SK-N-SH treated with all-trans-retinoic acid at 6 μM for 48 hours (cell line): Measurements from ENCODE around the gene KIAA1217.

Source experiments
- ATAC-seq: fragments of 200-7000 bp; cut with Tn5 transposase; 3 replicates; pipeline ENCODE4 v1.9.1; 2020; ENCODE audit warnings: mild to moderate bottlenecking, moderate library complexity
- ARNTL ChIP-seq: fragments of 450-650 bp; formaldehyde crosslinking; IDR thresholded peaks from 2 replicates; pipeline ENCODE4 v1.5.0; 2020; ENCODE audit warnings: low read depth, mild to moderate bottlenecking, moderate library complexity, borderline replicate concordance
- BACH2 ChIP-seq: fragments of 250-450 bp; sonication (Bioruptor Pico); IDR thresholded peaks from 2 replicates; pipeline ENCODE4 v1.9.0; 2021; ENCODE audit warnings: mild to moderate bottlenecking, borderline replicate concordance
- CSDC2 ChIP-seq: fragments of 250-450 bp; sonication (Bioruptor Pico); IDR thresholded peaks from 2 replicates; pipeline ENCODE4 v1.5.0; 2020; ENCODE audit warnings: mild to moderate bottlenecking, moderate library complexity
- ESRRG ChIP-seq: fragments of 250-450 bp; sonication (Bioruptor Pico); IDR thresholded peaks from 2 replicates; pipeline ENCODE4 v1.6.1; 2021; ENCODE audit warnings: mild to moderate bottlenecking
- GLIS3 ChIP-seq: fragments of 250-450 bp; sonication (Bioruptor Pico); IDR thresholded peaks from 2 replicates; pipeline ENCODE4 v1.5.0; 2020; ENCODE audit warnings: mild to moderate bottlenecking, moderate library complexity
- ISL1 ChIP-seq: fragments of 250-450 bp; sonication (Bioruptor Pico); IDR thresholded peaks from 2 replicates; pipeline ENCODE4 v2.1.2; 2022; ENCODE audit warnings: mild to moderate bottlenecking, moderate library complexity
- OSR1 ChIP-seq: fragments of 250-450 bp; sonication (Bioruptor Pico); IDR thresholded peaks from 2 replicates; pipeline ENCODE4 v1.8.0; 2022; ENCODE audit warnings: moderate library complexity, mild to moderate bottlenecking, inconsistent platforms
- PPARA ChIP-seq: fragments of 250-450 bp; sonication (Bioruptor Pico); IDR thresholded peaks from 2 replicates; pipeline ENCODE4 v1.5.0; 2020; ENCODE audit warnings: mild to moderate bottlenecking, borderline replicate concordance
- RARB ChIP-seq: fragments of 250-450 bp; sonication (Bioruptor Pico); IDR thresholded peaks from 2 replicates; pipeline ENCODE4 v1.8.0; 2021; ENCODE audit warnings: mild to moderate bottlenecking, moderate library complexity
- SNAI2 ChIP-seq: fragments of 250-450 bp; sonication (Bioruptor Pico); IDR thresholded peaks from 2 replicates; pipeline ENCODE4 v1.5.0; 2020; ENCODE audit warnings: mild to moderate bottlenecking, moderate library complexity
- TCF4 ChIP-seq: fragments of 250-450 bp; sonication (Bioruptor Pico); IDR thresholded peaks from 2 replicates; pipeline ENCODE4 v1.8.0; 2021; ENCODE audit warnings: mild to moderate bottlenecking, moderate library complexity, borderline replicate concordance
- TOX ChIP-seq: fragments of 250-450 bp; sonication (Bioruptor Pico); IDR thresholded peaks from 2 replicates; pipeline ENCODE4 v1.8.0; 2021; ENCODE audit warnings: mild to moderate bottlenecking, moderate library complexity, borderline replicate concordance
- ZC3H10 ChIP-seq: fragments of 250-450 bp; sonication (Bioruptor Pico); IDR thresholded peaks from 2 replicates; pipeline ENCODE4 v1.5.1; 2021; ENCODE audit warnings: mild to moderate bottlenecking, moderate library complexity
- ZFP3 ChIP-seq: fragments of 250-450 bp; sonication (Bioruptor Pico); IDR thresholded peaks from 2 replicates; pipeline ENCODE4 v1.5.0; 2020; ENCODE audit warnings: mild to moderate bottlenecking, moderate library complexity
- ZNF565 ChIP-seq: fragments of 450-650 bp; formaldehyde crosslinking; conservative IDR thresholded peaks from 2 replicates; pipeline ENCODE4 v1.5.0; 2020; ENCODE audit warnings: low read depth, mild to moderate bottlenecking, moderate library complexity
- ZNF70 ChIP-seq: fragments of 450-650 bp; formaldehyde crosslinking; IDR thresholded peaks from 2 replicates; pipeline ENCODE4 v1.5.0; 2020; ENCODE audit warnings: mild to moderate bottlenecking, moderate library complexity
- ZNF8 ChIP-seq: fragments of 450-650 bp; formaldehyde crosslinking; IDR thresholded peaks from 2 replicates; pipeline ENCODE4 v1.5.0; 2020; ENCODE audit warnings: mild to moderate bottlenecking, moderate library complexity
- TF ChIP-seq, protein P1 (sequence below): fragments of 250-450 bp; sonication (Bioruptor Pico); IDR thresholded peaks from 2 replicates; pipeline ENCODE4 v1.8.0; 2021; ENCODE audit warnings: low read depth, mild to moderate bottlenecking, moderate library complexity, borderline replicate concordance
- TF ChIP-seq, protein P2 (sequence below): fragments of 250-450 bp; sonication (Bioruptor Pico); IDR thresholded peaks from 2 replicates; pipeline ENCODE4 v1.5.1; 2020; ENCODE audit warnings: low read depth, mild to moderate bottlenecking, moderate library complexity
- TF ChIP-seq, protein P3 (sequence below): fragments of 250-450 bp; sonication (Bioruptor Pico); IDR thresholded peaks from 2 replicates; pipeline ENCODE4 v1.5.1; 2021; ENCODE audit warnings: mild to moderate bottlenecking, moderate library complexity
- TF ChIP-seq, protein P4 (sequence below): fragments of 250-450 bp; sonication (Bioruptor Pico); IDR thresholded peaks from 2 replicates; pipeline ENCODE4 v1.5.0; 2020; ENCODE audit warnings: mild to moderate bottlenecking, moderate library complexity

Gene KIAA1217

DNA sequence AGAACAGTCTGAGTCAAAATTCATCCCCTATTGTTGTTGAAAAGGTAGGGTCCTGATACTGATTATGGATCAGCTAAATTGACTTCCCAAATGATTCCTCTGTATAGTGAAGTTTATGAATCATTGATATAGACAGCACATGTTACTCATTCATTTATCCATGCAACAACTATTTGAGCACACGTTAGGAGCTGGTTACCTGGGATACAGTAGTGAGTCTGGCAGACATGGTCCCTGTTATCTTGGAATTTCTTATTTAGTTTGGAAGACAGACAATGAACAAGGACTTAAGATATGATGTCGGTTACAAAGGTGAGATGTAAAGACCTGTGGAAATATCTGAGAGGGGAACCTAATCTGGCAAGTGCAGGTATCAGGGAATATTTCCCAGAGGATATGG is 28.0 kb upstream of the KIAA1217 start (continued):
- TF ChIP-seq ZNF565 (CRISPR knock-in tag) (no peak), ZNF70 (CRISPR knock-in tag) (no peak), CSDC2 (CRISPR knock-in tag) (no peak), ZC3H10 (CRISPR knock-in tag) (no peak), BACH2 (CRISPR knock-in tag) (no peak), ZNF8 (CRISPR knock-in tag) (no peak), ZFP3 (CRISPR knock-in tag) (no peak), ARNTL (CRISPR knock-in tag) (no peak), ESRRG (no peak), PPARA (CRISPR knock-in tag) (no peak), TCF4 (CRISPR knock-in tag) (no peak)
- TF ChIP-seq, protein P1, sequence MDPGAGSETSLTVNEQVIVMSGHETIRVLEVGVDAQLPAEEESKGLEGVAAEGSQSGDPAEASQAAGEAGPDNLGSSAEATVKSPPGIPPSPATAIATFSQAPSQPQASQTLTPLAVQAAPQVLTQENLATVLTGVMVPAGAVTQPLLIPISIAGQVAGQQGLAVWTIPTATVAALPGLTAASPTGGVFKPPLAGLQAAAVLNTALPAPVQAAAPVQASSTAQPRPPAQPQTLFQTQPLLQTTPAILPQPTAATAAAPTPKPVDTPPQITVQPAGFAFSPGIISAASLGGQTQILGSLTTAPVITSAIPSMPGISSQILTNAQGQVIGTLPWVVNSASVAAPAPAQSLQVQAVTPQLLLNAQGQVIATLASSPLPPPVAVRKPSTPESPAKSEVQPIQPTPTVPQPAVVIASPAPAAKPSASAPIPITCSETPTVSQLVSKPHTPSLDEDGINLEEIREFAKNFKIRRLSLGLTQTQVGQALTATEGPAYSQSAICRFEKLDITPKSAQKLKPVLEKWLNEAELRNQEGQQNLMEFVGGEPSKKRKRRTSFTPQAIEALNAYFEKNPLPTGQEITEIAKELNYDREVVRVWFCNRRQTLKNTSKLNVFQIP (CRISPR knock-in tag): no peak
- TF ChIP-seq, all 23 proteins: peak for 0

DNA sequence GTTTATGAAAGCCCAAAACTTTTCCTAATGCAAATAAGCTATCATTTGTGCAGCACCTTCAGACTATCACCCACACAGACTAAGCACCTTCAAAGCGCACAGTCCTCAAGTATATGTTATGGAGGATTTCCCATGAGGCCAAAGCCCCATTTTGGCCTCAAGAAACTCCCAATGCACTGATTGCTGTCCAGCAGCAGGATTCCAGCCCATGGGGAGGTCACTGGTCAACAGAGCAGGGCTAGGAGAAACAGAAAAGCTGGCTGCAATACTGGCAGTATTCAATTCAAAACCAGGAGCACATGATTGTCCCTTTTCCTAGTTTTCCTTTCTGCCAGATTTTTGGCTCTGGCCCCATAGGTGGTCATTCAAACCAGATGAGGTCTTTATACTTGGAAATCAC is 24.5 kb upstream of the KIAA1217 start:
- no peak for ATAC-seq
- TF ChIP-seq ESRRG (no peak), SNAI2 (CRISPR knock-in tag) (no peak), GLIS3 (CRISPR knock-in tag) (no peak), PPARA (CRISPR knock-in tag) (no peak)

DNA sequence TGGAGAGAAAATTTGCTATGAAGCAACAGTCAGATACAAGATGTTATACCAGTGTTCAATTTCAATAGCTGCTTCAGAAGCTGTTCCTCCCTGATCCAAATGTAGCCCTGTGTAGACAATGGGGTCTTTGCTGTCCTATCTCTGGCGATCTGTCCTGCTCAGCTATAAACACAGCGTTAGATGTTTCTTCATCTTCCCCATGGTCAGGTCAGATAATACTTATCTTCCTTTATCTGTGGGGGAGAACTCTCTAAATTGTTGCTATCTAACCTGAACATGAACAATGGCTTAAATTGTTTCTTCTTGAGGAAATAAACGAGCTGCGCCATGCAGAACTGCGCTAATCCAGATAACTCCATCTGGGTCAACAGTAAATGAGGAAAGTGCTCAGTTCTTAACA is 15.6 kb upstream of the KIAA1217 start:
- TF ChIP-seq, protein P2, sequence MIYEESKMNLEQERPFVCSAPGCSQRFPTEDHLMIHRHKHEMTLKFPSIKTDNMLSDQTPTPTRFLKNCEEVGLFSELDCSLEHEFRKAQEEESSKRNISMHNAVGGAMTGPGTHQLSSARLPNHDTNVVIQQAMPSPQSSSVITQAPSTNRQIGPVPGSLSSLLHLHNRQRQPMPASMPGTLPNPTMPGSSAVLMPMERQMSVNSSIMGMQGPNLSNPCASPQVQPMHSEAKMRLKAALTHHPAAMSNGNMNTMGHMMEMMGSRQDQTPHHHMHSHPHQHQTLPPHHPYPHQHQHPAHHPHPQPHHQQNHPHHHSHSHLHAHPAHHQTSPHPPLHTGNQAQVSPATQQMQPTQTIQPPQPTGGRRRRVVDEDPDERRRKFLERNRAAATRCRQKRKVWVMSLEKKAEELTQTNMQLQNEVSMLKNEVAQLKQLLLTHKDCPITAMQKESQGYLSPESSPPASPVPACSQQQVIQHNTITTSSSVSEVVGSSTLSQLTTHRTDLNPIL (CRISPR knock-in tag): no peak
- TF ChIP-seq ZNF565 (CRISPR knock-in tag) (no peak), ISL1 (no peak), ARNTL (CRISPR knock-in tag) (no peak), TOX (CRISPR knock-in tag) (no peak), OSR1 (CRISPR knock-in tag) (no peak), ZNF70 (CRISPR knock-in tag) (no peak), ZC3H10 (CRISPR knock-in tag) (no peak), ESRRG (no peak), GLIS3 (CRISPR knock-in tag) (no peak), CSDC2 (CRISPR knock-in tag) (no peak), SNAI2 (CRISPR knock-in tag) (no peak), RARB (CRISPR knock-in tag) (no peak), BACH2 (CRISPR knock-in tag) (no peak), ZFP3 (CRISPR knock-in tag) (no peak), TCF4 (CRISPR knock-in tag) (no peak), ZNF8 (CRISPR knock-in tag) (no peak)
- TF ChIP-seq, protein P1 (CRISPR knock-in tag): no peak
- TF ChIP-seq, protein P3, sequence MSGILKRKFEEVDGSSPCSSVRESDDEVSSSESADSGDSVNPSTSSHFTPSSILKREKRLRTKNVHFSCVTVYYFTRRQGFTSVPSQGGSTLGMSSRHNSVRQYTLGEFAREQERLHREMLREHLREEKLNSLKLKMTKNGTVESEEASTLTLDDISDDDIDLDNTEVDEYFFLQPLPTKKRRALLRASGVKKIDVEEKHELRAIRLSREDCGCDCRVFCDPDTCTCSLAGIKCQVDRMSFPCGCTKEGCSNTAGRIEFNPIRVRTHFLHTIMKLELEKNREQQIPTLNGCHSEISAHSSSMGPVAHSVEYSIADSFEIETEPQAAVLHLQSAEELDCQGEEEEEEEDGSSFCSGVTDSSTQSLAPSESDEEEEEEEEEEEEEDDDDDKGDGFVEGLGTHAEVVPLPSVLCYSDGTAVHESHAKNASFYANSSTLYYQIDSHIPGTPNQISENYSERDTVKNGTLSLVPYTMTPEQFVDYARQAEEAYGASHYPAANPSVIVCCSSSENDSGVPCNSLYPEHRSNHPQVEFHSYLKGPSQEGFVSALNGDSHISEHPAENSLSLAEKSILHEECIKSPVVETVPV (CRISPR knock-in tag): no peak
- TF ChIP-seq, protein P4, sequence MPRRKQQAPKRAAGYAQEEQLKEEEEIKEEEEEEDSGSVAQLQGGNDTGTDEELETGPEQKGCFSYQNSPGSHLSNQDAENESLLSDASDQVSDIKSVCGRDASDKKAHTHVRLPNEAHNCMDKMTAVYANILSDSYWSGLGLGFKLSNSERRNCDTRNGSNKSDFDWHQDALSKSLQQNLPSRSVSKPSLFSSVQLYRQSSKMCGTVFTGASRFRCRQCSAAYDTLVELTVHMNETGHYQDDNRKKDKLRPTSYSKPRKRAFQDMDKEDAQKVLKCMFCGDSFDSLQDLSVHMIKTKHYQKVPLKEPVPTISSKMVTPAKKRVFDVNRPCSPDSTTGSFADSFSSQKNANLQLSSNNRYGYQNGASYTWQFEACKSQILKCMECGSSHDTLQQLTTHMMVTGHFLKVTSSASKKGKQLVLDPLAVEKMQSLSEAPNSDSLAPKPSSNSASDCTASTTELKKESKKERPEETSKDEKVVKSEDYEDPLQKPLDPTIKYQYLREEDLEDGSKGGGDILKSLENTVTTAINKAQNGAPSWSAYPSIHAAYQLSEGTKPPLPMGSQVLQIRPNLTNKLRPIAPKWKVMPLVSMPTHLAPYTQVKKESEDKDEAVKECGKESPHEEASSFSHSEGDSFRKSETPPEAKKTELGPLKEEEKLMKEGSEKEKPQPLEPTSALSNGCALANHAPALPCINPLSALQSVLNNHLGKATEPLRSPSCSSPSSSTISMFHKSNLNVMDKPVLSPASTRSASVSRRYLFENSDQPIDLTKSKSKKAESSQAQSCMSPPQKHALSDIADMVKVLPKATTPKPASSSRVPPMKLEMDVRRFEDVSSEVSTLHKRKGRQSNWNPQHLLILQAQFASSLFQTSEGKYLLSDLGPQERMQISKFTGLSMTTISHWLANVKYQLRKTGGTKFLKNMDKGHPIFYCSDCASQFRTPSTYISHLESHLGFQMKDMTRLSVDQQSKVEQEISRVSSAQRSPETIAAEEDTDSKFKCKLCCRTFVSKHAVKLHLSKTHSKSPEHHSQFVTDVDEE: no peak
- TF ChIP-seq, all 23 proteins: peak for 0
- no peak for ATAC-seq
